ENCODE results near the gene ELOVL1. TPM values are rescaled to one million over a fixed set of nuclear protein-coding genes. Genes with fewer than 3 reads are reported as not detected.

Gene ELOVL1
- polyA plus RNA-seq, 1 donor = 84.1 TPM

DNA sequence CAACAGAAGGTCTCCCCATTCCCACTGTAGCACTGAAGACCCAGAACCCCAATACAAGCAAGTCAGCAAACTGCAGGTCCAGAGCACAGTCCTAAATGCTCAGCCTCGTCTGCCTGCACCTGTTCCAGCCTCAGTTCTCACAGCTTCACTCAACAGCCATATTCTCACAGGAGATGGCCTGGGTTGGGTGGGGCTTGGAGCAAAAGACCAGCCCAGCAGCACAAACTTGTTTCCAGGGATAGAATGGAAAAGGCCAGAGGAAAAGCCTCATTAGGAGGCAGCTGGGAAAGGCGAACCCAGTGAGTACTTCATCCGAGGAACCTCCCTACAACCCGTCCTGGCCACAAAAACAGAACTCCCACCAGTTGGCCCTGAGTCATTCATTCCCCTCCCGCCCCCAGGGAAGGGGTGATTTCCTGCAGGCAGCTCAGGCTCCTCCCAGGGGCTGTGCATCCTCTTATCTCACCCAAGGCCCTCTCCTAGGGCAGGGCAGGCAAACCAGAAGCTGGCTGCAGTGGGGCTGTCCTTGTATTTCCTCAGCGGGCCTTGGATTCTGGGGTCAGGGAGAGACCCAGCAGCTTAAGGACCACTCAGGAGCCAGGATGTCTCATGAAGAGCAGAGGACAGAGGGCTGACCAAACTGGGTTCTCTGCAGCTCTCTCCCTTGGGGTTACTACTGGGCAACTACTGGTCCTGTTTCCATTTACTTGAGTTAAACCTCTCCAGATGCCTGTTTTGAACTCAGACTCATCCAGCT, 37.6 kb downstream of the ELOVL1 start:
- no peak for DNase-seq

DNA sequence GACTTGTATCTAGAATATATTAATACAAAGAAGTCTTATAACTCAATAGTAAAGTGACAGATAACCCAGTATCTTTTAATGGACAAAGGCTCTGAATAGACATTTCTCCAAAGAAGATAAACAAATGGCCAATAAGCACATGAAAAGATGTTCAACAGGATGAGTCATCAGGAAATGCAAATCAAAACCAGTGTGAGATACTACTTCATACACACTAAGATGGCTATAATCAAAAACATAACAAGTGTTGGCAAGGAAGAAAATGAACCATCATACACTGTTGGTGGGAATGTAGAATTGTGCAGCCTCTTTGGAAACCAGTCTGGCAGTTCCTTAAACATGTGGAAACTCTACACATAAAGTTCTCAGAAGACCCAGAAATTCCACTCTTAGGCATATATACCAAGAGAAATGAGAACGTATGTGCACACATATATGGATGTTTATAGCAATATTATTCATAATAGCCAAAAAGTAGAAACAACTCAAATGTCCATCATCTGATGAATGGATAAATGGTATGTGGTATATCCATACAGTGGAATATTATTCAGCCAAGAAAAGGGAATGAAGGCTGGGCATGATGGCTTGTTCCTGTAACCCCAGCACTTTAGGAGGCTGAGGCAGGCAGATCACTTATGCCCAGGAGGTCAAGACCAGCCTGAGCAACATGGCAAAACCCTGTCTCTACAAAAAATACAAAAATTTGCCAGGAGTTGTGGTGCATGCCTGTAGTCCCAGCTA, 40.1 kb downstream of the ELOVL1 start:
- DNase-seq = no peak

DNA sequence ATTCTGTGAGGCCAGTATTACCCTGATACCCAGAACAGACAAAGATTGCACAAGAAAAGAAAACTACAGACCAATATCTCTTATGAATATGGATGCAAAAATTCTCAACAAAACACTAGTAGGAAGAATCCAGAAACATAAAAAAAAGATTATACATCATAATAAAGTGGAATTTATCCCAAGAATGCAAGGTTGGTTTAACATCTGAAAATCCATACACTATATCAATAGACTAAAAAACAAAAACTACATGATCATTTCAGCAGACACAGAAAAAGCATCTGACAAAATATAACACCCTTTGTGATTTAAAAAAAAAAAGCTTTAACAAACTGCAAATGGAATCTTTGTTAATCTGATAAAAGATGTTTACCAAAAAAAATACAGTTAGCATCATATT, 42.4 kb downstream of the ELOVL1 start:
- DNase-seq = no peak

DNA sequence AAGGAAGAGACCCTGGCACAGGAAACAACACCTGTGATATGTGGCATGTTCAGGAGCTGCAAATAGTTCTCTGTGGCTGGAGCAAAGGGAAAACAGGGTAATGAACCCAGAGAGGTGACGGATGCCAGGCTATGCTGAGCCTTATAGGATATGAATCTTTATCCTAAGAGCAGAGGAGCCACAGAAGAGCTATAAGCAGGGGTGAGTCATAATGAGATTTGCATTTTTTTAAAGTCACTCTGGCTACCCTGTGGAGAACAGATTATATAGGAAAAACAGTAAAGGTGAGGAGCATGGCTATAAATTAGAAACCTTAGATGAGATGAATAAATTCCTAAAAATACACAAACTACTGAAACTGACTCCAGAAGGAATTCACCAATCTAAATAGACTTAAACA, 43.0 kb downstream of the ELOVL1 start:
- DNase-seq = no peak

DNA sequence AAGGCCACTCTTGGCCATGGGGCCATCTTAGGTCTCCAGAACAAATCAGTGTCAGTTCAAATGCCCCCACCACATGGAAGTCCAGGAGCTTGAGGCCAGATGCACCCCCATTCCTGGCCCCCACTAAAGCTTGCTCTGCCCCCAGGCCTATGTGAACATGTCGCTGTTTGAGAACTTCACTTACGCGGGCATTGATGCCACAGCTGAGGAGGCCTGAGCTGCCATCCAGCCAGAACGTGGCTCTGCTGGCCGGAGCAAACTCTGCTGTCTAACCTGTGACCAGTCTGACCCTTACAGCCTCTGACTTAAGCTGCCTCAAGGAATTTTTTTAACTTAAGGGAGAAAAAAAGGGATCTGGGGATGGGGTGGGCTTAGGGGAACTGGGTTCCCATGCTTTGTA, 45.3 kb downstream of the ELOVL1 start:
- no peak for DNase-seq

DNA sequence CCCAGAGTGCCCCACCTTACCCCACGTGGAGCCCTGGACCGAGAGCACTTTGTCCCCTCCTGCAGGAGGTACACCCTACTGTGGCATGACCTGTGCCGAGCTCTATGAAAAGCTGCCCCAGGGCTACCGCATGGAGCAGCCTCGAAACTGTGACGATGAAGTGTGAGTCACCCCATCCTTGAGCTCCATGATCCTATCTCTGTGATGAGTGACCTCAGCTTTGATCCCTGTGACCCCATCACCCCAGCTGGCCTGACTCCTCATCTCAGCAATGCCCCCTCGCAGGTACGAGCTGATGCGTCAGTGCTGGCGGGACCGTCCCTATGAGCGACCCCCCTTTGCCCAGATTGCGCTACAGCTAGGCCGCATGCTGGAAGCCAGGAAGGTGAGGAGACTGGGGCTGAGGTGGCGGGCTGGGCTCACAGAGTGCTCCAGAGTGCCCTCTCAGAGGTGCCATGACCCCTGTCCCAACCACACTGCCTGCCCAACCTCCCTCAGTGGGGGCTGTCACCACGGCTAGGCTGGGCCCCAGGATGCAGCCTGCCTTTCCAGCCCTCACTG, 46.4 kb downstream of the ELOVL1 start:
- DNase-seq = no peak

DNA sequence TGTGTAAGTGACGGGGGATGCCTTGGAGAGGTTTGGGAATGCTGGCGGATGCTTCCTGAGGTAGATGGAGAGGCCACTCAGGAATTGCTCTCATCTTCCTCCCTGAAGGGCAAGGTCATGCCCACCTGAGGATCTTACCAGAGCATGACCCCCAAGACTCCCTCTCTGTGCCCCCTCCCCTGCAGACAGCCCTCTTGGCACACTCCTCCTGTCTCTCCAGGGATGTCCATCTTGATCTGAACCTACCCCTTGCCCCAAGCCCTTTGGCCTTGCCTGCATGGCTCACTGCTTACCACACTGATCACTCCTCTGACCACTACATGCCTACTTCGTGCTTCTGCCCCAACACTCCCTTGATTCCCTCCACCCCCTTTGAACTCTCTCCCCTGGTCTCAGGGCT, 48.0 kb downstream of the ELOVL1 start:
- DNase-seq = no peak

DNA sequence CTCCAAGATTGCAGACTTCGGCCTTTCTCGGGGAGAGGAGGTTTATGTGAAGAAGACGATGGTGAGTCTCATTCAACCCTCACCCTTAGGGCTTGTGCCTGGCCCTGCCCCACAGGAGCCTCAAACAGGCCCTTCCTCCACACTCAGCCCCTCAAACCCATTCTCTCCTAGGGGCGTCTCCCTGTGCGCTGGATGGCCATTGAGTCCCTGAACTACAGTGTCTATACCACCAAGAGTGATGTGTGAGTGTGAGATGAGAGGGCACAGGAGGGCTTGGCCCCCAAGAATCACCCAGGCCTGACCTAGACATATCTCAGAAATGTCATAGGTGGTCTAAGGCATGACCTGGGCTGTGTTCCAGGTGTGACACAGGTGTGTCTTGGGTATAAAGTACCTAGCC, 48.5 kb downstream of the ELOVL1 start:
- no peak for DNase-seq

DNA sequence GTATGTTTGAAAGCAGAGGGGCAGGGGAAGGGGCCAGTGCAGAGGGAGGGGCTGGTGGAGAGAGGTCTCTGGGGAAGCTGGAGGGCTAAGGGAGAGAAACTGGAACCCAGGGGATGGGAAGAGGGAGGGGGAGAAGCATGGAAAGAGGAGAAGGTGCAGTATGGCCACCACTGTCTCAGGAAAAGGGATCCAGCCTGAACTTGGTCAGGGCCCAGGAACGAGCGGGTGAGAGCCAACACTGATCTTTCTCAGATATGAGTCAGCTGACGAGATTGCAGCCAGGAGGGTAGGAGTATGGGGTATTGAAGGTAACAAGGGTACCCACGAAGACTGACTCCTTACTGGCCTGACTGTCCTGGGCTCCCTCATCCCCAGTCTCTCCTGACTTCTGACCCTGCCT, 49.0 kb downstream of the ELOVL1 start:
- DNase-seq = no peak

DNA sequence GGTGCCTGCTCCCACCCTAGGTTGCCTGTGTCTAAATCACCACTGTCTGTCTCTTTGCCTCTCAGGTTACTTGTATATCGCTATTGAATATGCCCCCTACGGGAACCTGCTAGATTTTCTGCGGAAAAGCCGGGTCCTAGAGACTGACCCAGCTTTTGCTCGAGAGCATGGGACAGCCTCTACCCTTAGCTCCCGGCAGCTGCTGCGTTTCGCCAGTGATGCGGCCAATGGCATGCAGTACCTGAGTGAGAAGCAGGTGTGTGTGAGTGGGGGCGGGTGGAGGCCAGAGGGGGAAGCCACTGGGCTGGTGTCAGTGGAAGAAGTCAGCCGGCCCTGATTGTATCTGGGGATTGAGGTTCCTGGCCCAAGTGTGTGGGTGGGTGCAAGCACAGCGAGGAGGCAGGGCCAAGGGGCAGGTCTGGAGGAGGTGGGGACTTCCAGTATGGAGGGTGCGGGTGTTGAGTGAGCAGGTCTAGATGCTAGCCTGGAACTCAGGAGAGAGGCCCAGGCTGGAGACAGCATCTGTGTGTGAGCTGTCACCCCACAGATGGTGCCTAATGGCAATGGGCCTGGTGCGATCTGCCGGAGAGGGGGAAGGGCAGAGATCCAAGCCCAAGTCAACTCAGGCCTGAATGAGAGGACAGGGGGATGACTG, 49.9 kb downstream of the ELOVL1 start:
- DNase-seq = no peak

DNA sequence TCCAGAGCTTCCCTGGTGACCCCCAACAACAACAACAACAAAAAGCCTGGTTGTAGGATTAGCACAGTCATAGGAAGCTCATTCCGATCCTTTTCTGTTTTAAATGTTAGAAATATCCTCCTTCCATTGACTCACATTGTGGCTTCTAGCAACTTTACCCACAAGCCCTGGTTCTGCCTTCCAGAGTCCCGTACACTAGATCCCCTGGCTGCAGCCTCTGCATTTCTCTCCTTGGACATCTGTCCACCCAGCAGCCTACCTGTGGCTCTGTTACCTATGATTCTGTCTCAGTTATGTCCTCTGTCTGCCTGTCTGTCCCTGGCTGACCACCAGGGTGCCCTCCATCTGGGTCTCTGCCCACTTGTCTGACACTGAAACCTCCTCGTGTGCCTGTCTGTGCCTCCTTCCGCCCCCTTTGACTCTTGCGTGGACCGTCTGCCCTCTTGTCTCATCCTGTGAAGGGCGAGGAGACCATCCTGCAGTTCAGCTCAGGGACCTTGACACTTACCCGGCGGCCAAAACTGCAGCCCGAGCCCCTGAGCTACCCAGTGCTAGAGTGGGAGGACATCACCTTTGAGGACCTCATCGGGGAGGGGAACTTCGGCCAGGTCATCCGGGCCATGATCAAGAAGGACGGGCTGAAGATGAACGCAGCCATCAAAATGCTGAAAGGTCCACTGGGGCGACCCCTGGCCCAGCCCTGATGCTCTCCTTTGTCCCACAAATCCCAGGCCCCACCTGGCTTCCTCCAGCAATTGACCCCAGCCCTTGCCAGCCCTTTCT, 50.9 kb downstream of the ELOVL1 start:
- no peak for DNase-seq

DNA sequence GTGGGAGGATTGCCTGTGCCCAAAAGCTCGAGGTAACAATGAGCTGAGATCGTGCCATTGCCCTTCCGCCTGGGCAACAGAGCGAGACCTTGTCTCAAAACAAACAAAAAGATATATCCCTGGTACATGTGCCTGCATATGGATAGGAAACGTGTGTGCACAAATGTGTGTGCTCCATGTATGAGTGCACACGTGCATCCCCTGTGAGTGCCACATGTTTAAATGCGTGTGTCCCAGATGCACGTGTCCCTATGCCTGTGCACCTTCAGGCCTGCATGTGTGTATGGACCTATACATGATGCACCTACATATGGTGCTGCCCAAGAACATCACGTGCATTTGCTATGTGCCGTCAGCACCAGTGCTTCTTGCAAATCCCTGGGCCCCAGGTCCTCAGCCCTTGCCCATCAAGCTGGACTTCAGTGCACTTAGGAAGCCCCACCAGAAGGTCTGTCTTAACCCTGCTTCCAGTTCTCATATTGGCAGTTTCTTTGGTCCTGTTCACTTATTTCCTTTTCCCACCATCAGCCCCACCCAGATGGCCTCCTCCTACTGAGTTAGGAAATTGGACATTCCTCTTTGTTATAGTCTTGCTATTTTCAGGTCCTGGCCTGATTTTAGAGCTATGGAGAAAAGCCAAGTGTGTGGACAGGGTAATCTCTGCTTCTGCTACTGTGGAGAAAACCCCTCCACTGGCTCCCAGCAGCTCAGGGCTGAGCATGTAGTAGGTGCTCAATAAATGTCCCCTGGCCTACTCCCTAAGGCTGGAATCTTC, 51.7 kb downstream of the ELOVL1 start:
- DNase-seq = no peak

DNA sequence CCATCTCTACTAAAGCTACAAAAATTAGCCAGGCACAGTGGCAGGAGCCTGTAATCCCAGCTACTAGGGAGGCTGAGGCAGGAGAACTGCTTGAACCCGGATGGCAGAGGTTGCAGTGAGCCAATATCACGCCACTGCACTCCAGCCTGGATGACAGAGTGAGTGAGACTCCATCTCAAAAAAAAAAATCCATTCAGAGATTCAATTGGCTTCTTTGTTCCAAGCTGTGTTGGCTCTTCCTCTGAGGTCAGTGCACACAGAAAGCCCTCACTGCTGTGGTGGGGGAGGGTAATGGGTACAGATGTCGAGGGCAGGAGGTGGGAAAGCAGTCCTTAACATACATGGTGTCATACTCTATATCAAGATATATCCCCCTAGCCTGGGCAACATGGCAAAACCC, 52.3 kb downstream of the ELOVL1 start:
- DNase-seq = no peak

DNA sequence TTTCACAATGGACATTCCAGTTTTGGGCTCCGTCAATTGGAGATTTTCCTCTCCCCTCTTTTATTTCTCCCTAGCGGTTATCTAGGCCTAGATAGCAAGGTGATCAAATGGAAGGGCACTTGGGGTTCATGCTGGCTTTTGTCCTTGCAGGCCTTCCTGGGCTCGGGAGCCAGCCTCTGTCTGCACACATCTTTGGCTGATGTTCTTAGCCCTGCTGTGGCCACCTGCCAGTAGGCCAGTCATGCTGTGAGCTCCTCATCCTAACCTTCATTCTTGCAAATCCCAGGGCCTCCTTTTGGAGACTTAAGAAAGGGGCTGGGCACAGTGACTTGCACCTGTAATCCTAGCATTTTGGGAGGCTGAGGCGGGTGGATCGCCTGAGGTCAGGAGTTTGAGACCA, 53.6 kb downstream of the ELOVL1 start:
- no peak for DNase-seq

DNA sequence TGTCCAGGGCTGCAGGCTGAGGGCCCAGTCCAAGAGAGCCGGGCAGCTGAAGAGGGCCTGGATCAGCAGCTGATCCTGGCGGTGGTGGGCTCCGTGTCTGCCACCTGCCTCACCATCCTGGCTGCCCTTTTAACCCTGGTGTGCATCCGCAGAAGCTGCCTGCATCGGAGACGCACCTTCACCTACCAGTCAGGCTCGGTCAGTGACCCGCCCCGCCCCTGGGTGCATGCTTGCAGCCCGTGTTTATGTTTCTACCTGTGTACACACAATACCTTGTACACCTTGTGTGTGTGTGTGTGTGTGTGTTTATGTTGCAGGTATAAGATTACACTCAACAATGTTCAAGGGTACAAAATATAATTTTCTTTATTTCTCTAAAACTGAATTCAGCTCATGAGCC, 54.0 kb downstream of the ELOVL1 start:
- DNase-seq = no peak

Other genes with a start within 250 kb of the ELOVL1 start
- 77.5 TPM for gene EBNA1BP2, start 195.7 kb downstream of the ELOVL1 start, polyA plus RNA-seq (ENCODE audit: insufficient read length)
- gene CFAP57, start 195.7 kb downstream of the ELOVL1 start, polyA plus RNA-seq (ENCODE audit: insufficient read length) = 5.4 TPM
- gene TMEM125, start 98.0 kb downstream of the ELOVL1 start, polyA plus RNA-seq (ENCODE audit: insufficient read length) = 15.6 TPM
- gene C1orf210, start 82.4 kb downstream of the ELOVL1 start, polyA plus RNA-seq (ENCODE audit: insufficient read length) = 21.1 TPM
- gene TIE1, start 67.0 kb downstream of the ELOVL1 start, polyA plus RNA-seq (ENCODE audit: insufficient read length) = 47.3 TPM
- 0.83 TPM for gene MPL, start 30.2 kb downstream of the ELOVL1 start, polyA plus RNA-seq (ENCODE audit: insufficient read length)
- 47.4 TPM for gene CDC20, start 9.0 kb downstream of the ELOVL1 start, polyA plus RNA-seq (ENCODE audit: insufficient read length)
- gene MED8, start 21.8 kb upstream of the ELOVL1 start, polyA plus RNA-seq (ENCODE audit: insufficient read length) = 39.3 TPM
- 31.4 TPM for gene SZT2, start 21.9 kb upstream of the ELOVL1 start, polyA plus RNA-seq (ENCODE audit: insufficient read length)
- gene HYI, start 85.9 kb upstream of the ELOVL1 start, polyA plus RNA-seq (ENCODE audit: insufficient read length) = 35.4 TPM
- gene PTPRF, start 162.9 kb upstream of the ELOVL1 start, polyA plus RNA-seq (ENCODE audit: insufficient read length) = 240 TPM

Data from left kidney (tissue), 2 donors.